ENCODE data around the gene ZNF592.

GRCh38 chr15:84826369-84826823 lies 78.0 kb downstream of the ZNF592 start:
- TF ChIP-seq POLR2A (IDR thresholded peaks at IDR 0.05) (no peak), EP300 (IDR thresholded peaks at IDR 0.05) (no peak), CTCF (IDR thresholded peaks at IDR 0.05) (no peak), POLR2AphosphoS5 (IDR thresholded peaks at IDR 0.05) (no peak)

Measured in sigmoid colon (tissue), 4 donors.